NCI-H1048 (cell line): Measurements from ENCODE around the gene AP2A2.

Experiments
- DNase-seq: peaks from one replicate; lab custom pipeline; 2025; lab: John Stamatoyannopoulos, UW

Gene AP2A2

GRCh38 chr11:898540-899190, 27.0 kb upstream of the AP2A2 start:
- DNase-seq = no peak

- no peak for DNase-seq
Observed at GRCh38 chr11:899724-900123, 25.9 kb upstream of the AP2A2 start.

- no peak for DNase-seq
Observed at GRCh38 chr11:900545-900944, 25.1 kb upstream of the AP2A2 start.

GRCh38 chr11:901452-902061, 24.1 kb upstream of the AP2A2 start:
- no peak for DNase-seq

GRCh38 chr11:904380-904779, 21.3 kb upstream of the AP2A2 start:
- DNase-seq = no peak

GRCh38 chr11:905952-906351, 19.7 kb upstream of the AP2A2 start:
- no peak for DNase-seq

- DNase-seq = no peak
Observed at GRCh38 chr11:907668-908067, 18.0 kb upstream of the AP2A2 start.

- DNase-seq = no peak
Observed at GRCh38 chr11:908273-908672, 17.4 kb upstream of the AP2A2 start.

- DNase-seq = no peak
Observed at GRCh38 chr11:909406-909805, 16.3 kb upstream of the AP2A2 start.

- no peak for DNase-seq
Observed at GRCh38 chr11:910044-910588, 15.6 kb upstream of the AP2A2 start.

- DNase-seq = peak; percentile 82
Observed at GRCh38 chr11:910589-911030, 15.1 kb upstream of the AP2A2 start, which contains the start of gene CHID1. TSS of gene CHID1 (minus strand) at chr11:910810. CDS start at chr11:904816, 5,994 bp downstream.

GRCh38 chr11:911031-911889, 14.4 kb upstream of the AP2A2 start:
- peak; percentile 18 for DNase-seq

GRCh38 chr11:911890-912219, 13.8 kb upstream of the AP2A2 start:
- DNase-seq = no peak

- no peak for DNase-seq
Observed at GRCh38 chr11:912266-912665, 13.4 kb upstream of the AP2A2 start.

GRCh38 chr11:913043-913442, 12.6 kb upstream of the AP2A2 start:
- no peak for DNase-seq

- DNase-seq = no peak
Observed at GRCh38 chr11:914204-914603, 11.5 kb upstream of the AP2A2 start.

- DNase-seq = no peak
Observed at GRCh38 chr11:914747-915501, 10.7 kb upstream of the AP2A2 start.

- no peak for DNase-seq
Observed at GRCh38 chr11:917426-917825, 8.2 kb upstream of the AP2A2 start.

- DNase-seq = no peak
Observed at GRCh38 chr11:921921-922678, 3.6 kb upstream of the AP2A2 start.

GRCh38 chr11:923691-924405, 1.8 kb upstream of the AP2A2 start:
- no peak for DNase-seq
